Panc1 (cell line): Measurements from ENCODE around the gene CTBP1. TPM values are rescaled to one million over a fixed set of nuclear protein-coding genes. Genes with fewer than 3 reads are reported as not detected.

Source experiments
- ATAC-seq: fragments of 200-7000 bp; cut with Tn5 transposase; 2 replicates; pipeline ENCODE4 v1.9.1; 2020; ENCODE audit warnings: mild to moderate bottlenecking, moderate library complexity
- BruUV-seq: library from RNA; stranded (reverse); fragments of 400-500 nt; replicated peaks from 2 replicates; lab custom pipeline; 2021; lab: Mats Ljungman, UMichigan
- CTCF ChIA-PET: fragments of 300-600 bp; sonication (Branson Sonifier 250); formaldehyde crosslinking; loops from one replicate; lab custom pipeline; 2022; ENCODE audit warnings: antibody characterized with exemption; lab: Charles Lee
- POLR2A ChIA-PET: fragments of 300-600 bp; sonication (Branson Sonifier 250); formaldehyde crosslinking; loops from one replicate; lab custom pipeline; 2022; ENCODE audit warnings: antibody characterized with exemption; lab: Charles Lee
- DNase-seq: peaks from one replicate; pipeline ENCODE4 v3.0.0-alpha.2; 2010; ENCODE audit warnings: low read depth, low spot score
- H3K27ac ChIP-seq: 2 replicates; pipeline ENCODE4 v1.5.1; 2011; ENCODE audit warnings: mild to moderate bottlenecking, low read length, inconsistent platforms
- H3K27me3 ChIP-seq: fragments of 200-500 bp; sonication (Bioruptor generic); 2 replicates; pipeline ENCODE4 v1.6.0; 2014; ENCODE audit warnings: low read length, inconsistent platforms; ENCODE audit not compliant: control insufficient read depth, insufficient read depth
- H3K36me3 ChIP-seq: fragments of 200-500 bp; sonication (Bioruptor generic); 2 replicates; pipeline ENCODE4 v1.5.1; 2014; ENCODE audit warnings: inconsistent platforms, mild to moderate bottlenecking, low read length, moderate library complexity; ENCODE audit not compliant: control insufficient read depth, insufficient read depth
- H3K4me1 ChIP-seq: 2 replicates; pipeline ENCODE4 v1.5.1; 2011; ENCODE audit warnings: inconsistent platforms, mild to moderate bottlenecking, low read length, moderate library complexity; ENCODE audit not compliant: control insufficient read depth, insufficient read depth
- H3K4me3 ChIP-seq, 2 experiments: 2 replicates each; pipeline ENCODE4 v1.5.1; 2011 to 2012; ENCODE audit warnings: low read depth in 2 of 2, low read length in 2 of 2, mild to moderate bottlenecking in 2 of 2, inconsistent platforms in 1 of 2, moderate library complexity in 1 of 2
- H3K9me3 ChIP-seq: fragments of 200-500 bp; sonication (Bioruptor generic); 2 replicates; pipeline ENCODE4 v1.5.1; 2014; ENCODE audit warnings: low read depth, mild to moderate bottlenecking, inconsistent platforms, low read length, moderate library complexity; ENCODE audit not compliant: control insufficient read depth, insufficient read depth
- CTCF ChIP-seq: fragments of 450-650 bp; IDR thresholded peaks from 2 replicates; pipeline ENCODE4 v1.5.1; 2017; ENCODE audit warnings: mild to moderate bottlenecking
- POLR2AphosphoS5 ChIP-seq: IDR thresholded peaks from 2 replicates; pipeline ENCODE4 v1.6.1; 2012; ENCODE audit warnings: mild to moderate bottlenecking, low read depth, low read length, moderate library complexity
- REST ChIP-seq, 2 experiments: IDR thresholded peaks; 2 replicates each; pipeline ENCODE4 v1.6.1; 2011 to 2012; ENCODE audit warnings: low read depth in 2 of 2, control low read depth in 1 of 2, low read length in 1 of 2, mild to moderate bottlenecking in 1 of 2, moderate library complexity in 1 of 2; ENCODE audit not compliant: insufficient read depth in 1 of 2
- SIN3A ChIP-seq: IDR thresholded peaks from 2 replicates; pipeline ENCODE4 v1.6.1; 2012; ENCODE audit warnings: low read depth, mild to moderate bottlenecking, low read length, moderate library complexity, borderline replicate concordance; ENCODE audit not compliant: insufficient read depth
- TCF7L2 ChIP-seq: IDR thresholded peaks from 2 replicates; pipeline ENCODE4 v1.6.1; 2011; ENCODE audit warnings: mild to moderate bottlenecking, low read depth, low read length, inconsistent platforms
- in situ Hi-C: cut with HindIII; loops from 2 replicates; pipeline ENCODE4 v1.10.0; 2016; ENCODE audit warnings: low sequenced_read_pairs, low pct_unique_long_range_greater_than_20kb
- intact Hi-C: fragments of 100-400 bp; cut with micrococcal nuclease; formaldehyde crosslinking; loops from one replicate; pipeline ENCODE4 v1.10.0; 2022; ENCODE audit not compliant: unreplicated experiment
- total RNA-seq: library from RNA; stranded (reverse); gene quantifications from one replicate; pipeline ENCODE4 v1.2.1, GENCODE V29; 2021; ENCODE audit not compliant: unreplicated experiment

CTBP1 gene
- total RNA-seq, 1 experiment from 2014 or later = 157 TPM

GRCh38 chr4:1241466-1241935 lies 7.4 kb downstream of the CTBP1 start:
- Histone ChIP-seq H3K36me3 (no peaks in the 10 kb centered on the region), H3K9me3 (no peaks in the 10 kb centered on the region), H3K27me3 (no peaks in the 10 kb centered on the region), H3K4me1 (peaks cover 3% of the 10 kb centered on the region; the same call in 1 of the 2 replicates), H3K4me3 (no peak overlapping the region), H3K27ac (no peak overlapping the region)
- no TSS peak for BruUV-seq
- ChIA-PET POLR2A (no interaction called here), CTCF (no interaction called here)
- in situ Hi-C loops = no loop called here
- ATAC-seq = no peak
- TF ChIP-seq POLR2AphosphoS5 (no peak), TCF7L2 (no peak), REST (IDR thresholded peaks at IDR 0.05; ENCODE audit: insufficient read depth in 1 of 2, low read depth in 2 of 2, low read length in 1 of 2) (no peak), SIN3A (no peak), CTCF (no peak)
- intact Hi-C loops = no loop called here
- DNase-seq = no peak

- in situ Hi-C loops = no loop called here
- no peaks in the 10 kb centered on the region for H3K4me1 ChIP-seq
- H3K27ac ChIP-seq = no peak overlapping the region
- no peak overlapping the region for H3K4me3 ChIP-seq
- DNase-seq = no peak
- no TSS peak for BruUV-seq
- no peak for ATAC-seq
- no peaks in the 10 kb centered on the region for H3K9me3 ChIP-seq
- no peak for TF ChIP-seq REST (IDR thresholded peaks at IDR 0.05; ENCODE audit: insufficient read depth in 1 of 2, low read depth in 2 of 2, low read length in 1 of 2)
- TF ChIP-seq TCF7L2 = no peak
- no peak for TF ChIP-seq CTCF
- TF ChIP-seq POLR2AphosphoS5 = no peak
- no peak for TF ChIP-seq SIN3A
- H3K36me3 ChIP-seq = no peaks in the 10 kb centered on the region
- intact Hi-C loops = no loop called here
- H3K27me3 ChIP-seq = no peaks in the 10 kb centered on the region
- ChIA-PET POLR2A (no interaction called here), CTCF (no interaction called here)
Measured at GRCh38 chr4:1240721-1241465, 8.0 kb downstream of the CTBP1 start.
